ENCODE data around the gene SLC25A44.
A peak's percentile ranks its signal among the peaks of the same experiment; 100 is the strongest.

The SLC25A44 gene

GRCh38 chr1:156155756-156156510 is 38.0 kb upstream of the SLC25A44 start:
- Histone ChIP-seq H3K27ac (no peak overlapping the region), H3K4me3 (no peak overlapping the region)
- TF ChIP-seq, protein P1, sequence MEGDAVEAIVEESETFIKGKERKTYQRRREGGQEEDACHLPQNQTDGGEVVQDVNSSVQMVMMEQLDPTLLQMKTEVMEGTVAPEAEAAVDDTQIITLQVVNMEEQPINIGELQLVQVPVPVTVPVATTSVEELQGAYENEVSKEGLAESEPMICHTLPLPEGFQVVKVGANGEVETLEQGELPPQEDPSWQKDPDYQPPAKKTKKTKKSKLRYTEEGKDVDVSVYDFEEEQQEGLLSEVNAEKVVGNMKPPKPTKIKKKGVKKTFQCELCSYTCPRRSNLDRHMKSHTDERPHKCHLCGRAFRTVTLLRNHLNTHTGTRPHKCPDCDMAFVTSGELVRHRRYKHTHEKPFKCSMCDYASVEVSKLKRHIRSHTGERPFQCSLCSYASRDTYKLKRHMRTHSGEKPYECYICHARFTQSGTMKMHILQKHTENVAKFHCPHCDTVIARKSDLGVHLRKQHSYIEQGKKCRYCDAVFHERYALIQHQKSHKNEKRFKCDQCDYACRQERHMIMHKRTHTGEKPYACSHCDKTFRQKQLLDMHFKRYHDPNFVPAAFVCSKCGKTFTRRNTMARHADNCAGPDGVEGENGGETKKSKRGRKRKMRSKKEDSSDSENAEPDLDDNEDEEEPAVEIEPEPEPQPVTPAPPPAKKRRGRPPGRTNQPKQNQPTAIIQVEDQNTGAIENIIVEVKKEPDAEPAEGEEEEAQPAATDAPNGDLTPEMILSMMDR (IDR thresholded peaks at IDR 0.05) = no peak
- no peak for DNase-seq (ENCODE audit: low spot score)

DNA sequence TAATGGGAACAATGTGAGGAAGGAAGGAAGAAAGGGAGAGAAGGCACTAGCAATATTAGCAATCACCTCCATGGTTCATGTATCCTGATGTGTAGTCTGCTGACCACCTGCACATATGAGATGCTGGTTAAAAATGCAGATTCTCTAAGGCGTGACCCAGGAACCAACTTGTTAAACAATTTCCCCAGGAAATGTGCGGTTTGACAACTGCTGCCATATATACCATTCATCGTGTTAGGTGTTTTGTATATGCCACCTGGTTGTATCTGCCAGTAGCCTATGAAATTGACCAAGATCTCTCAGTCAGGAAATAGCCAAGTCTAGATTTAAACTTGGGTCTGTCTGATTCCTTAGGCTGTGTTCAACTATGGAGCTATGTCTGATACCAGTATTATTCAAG is 36.4 kb upstream of the SLC25A44 start:
- H3K27ac ChIP-seq = no peak overlapping the region

DNA sequence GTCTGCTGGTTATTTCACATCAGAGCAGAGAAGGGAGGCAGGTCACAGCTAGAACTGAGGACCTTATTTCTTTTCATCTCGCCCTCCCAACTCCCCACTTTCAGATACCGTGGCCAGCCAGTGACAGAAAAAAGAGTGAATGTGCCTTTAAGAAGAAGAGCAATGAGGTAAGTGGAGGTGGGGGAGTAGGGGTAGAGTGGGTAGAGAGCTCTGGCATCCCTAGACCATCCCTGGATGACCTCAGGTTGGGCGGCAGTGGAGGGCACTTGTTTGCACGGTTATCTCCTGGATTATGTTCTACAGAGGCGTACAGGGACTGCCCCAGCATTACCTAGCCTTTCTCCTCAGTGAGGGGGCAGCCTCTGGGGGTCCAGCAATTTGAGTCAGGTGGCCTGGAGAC is 35.9 kb upstream of the SLC25A44 start:
- TF ChIP-seq, protein P1 (IDR thresholded peaks at IDR 0.05) = no peak
- Histone ChIP-seq H3K27ac (no peak overlapping the region), H3K4me3 (no peak overlapping the region)
- no peak for DNase-seq (ENCODE audit: low spot score)

More for the DNA sequence above, 36.4 kb upstream of the SLC25A44 start:
- no peak for DNase-seq (ENCODE audit: low spot score)
- TF ChIP-seq, protein P1 (IDR thresholded peaks at IDR 0.05) = no peak
- H3K4me3 ChIP-seq = no peak overlapping the region

- no peak for DNase-seq (ENCODE audit: low spot score)
- TF ChIP-seq, protein P1 (IDR thresholded peaks at IDR 0.05) = no peak
- H3K4me3 ChIP-seq = peak overlapping the region; percentile 75
- peak overlapping the region; percentile 85 to 91 for H3K27ac ChIP-seq
Observed at GRCh38 chr1:156160000-156160742, 33.7 kb upstream of the SLC25A44 start.

DNA sequence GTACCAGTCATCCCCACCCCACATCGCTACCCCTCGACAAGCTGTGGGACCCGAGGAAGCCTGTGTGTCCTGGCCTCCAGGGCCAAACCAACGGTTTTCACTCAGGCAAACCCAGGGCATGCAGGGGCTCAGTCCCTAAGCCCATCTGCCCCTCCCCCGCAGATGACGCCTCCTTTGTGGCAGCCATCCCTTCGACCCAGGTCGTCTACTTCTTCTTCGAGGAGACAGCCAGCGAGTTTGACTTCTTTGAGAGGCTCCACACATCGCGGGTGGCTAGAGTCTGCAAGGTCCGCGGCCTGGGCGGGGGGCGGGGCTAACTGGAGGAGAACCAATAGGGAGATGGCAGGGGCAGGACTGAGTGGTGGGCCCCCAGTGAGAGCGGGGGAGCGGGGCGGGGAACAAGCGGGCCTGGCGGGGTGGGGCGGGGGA is 33.1 kb upstream of the SLC25A44 start:
- Histone ChIP-seq H3K4me3 (peak overlapping the region; percentile 75), H3K27ac (peak overlapping the region; percentile 85 to 91)
- peak; percentile 93 for DNase-seq (ENCODE audit: low spot score)
- TF ChIP-seq, protein P1 (IDR thresholded peaks at IDR 0.05) = no peak

- TF ChIP-seq, protein P1 (IDR thresholded peaks at IDR 0.05) = no peak
- H3K4me3 ChIP-seq = no peak overlapping the region
- peak overlapping the region in 1 of 2 donors; percentile 29 for H3K27ac ChIP-seq
- no peak for DNase-seq (ENCODE audit: low spot score)
Observed at GRCh38 chr1:156162430-156163037, 31.4 kb upstream of the SLC25A44 start.

All from coronary artery (tissue), 2 donors.